Activated CD4-positive, alpha-beta T cell treated with anti-CD3 and anti-CD28 coated beads, Interleukin-2, amount 10 ng/mL, durations not matched to agents 24 days and 14 days (primary cell): Measurements from ENCODE around the gene ARPP21. TPM values are rescaled to one million over a fixed set of nuclear protein-coding genes. Genes with fewer than 3 reads are reported as not detected.

Source experiments
- DNase-seq: peaks from one replicate; pipeline ENCODE4 v3.0.0; 2022
- H3K27ac Mint-ChIP-seq: one replicate; pipeline ENCODE4 v1.8.0; 2022; ENCODE audit warnings: mild to moderate bottlenecking, mixed read lengths
- H3K27me3 Mint-ChIP-seq: one replicate; pipeline ENCODE4 v1.8.0; 2022; ENCODE audit warnings: mixed read lengths
- H3K36me3 Mint-ChIP-seq: one replicate; pipeline ENCODE4 v1.8.0; 2022; ENCODE audit warnings: low read depth, mild to moderate bottlenecking, mixed read lengths
- H3K4me1 Mint-ChIP-seq: one replicate; pipeline ENCODE4 v1.8.0; 2021; ENCODE audit warnings: mixed read lengths
- H3K4me3 Mint-ChIP-seq: one replicate; pipeline ENCODE4 v1.8.0; 2022; ENCODE audit warnings: mild to moderate bottlenecking, moderate library complexity, mixed read lengths
- H3K9me3 Mint-ChIP-seq: one replicate; pipeline ENCODE4 v1.8.0; 2021; ENCODE audit warnings: mixed read lengths
- intact Hi-C: fragments of 100-400 bp; cut with micrococcal nuclease; formaldehyde crosslinking; loops from one replicate; pipeline ENCODE4 v1.15.1; 2023
- total RNA-seq: library from RNA; stranded (reverse); gene quantifications from 2 replicates; pipeline ENCODE4 v1.2.3, GENCODE V29; 2022

ARPP21 gene
- total RNA-seq, 1 donor from 2014 or later = not detected

- Mint-ChIP-seq H3K9me3 (no peaks in the 10 kb centered on the region), H3K4me1 (no peaks in the 10 kb centered on the region), H3K27ac (no peak overlapping the region), H3K4me3 (no peak overlapping the region), H3K36me3 (no peaks in the 10 kb centered on the region), H3K27me3 (no peaks in the 10 kb centered on the region)
- DNase-seq = no peak
- intact Hi-C loops = no loop called here
These were observed 79.6 kb downstream of the ARPP21 start for GRCh38 chr3:35718921-35719320.

- H3K9me3 Mint-ChIP-seq = no peaks in the 10 kb centered on the region
- no peak overlapping the region for H3K27ac Mint-ChIP-seq
- no peak for DNase-seq
- no peaks in the 10 kb centered on the region for H3K36me3 Mint-ChIP-seq
- H3K27me3 Mint-ChIP-seq = no peaks in the 10 kb centered on the region
- intact Hi-C loops = no loop called here
- H3K4me3 Mint-ChIP-seq = no peak overlapping the region
- H3K4me1 Mint-ChIP-seq = no peaks in the 10 kb centered on the region
These were observed 82.3 kb downstream of the ARPP21 start for GRCh38 chr3:35721628-35722027.

- H3K27me3 Mint-ChIP-seq = no peaks in the 10 kb centered on the region
- H3K4me1 Mint-ChIP-seq = no peaks in the 10 kb centered on the region
- H3K9me3 Mint-ChIP-seq = no peaks in the 10 kb centered on the region
- no peak for DNase-seq
- intact Hi-C loops = no loop called here
- no peak overlapping the region for H3K27ac Mint-ChIP-seq
- H3K4me3 Mint-ChIP-seq = no peak overlapping the region
- H3K36me3 Mint-ChIP-seq = no peaks in the 10 kb centered on the region
These were observed 83.6 kb downstream of the ARPP21 start for GRCh38 chr3:35722902-35723301.

GRCh38 chr3:35723480-35724097 lies 84.3 kb downstream of the ARPP21 start:
- Mint-ChIP-seq H3K9me3 (no peaks in the 10 kb centered on the region), H3K27me3 (no peaks in the 10 kb centered on the region), H3K27ac (no peak overlapping the region), H3K4me1 (no peaks in the 10 kb centered on the region), H3K36me3 (no peaks in the 10 kb centered on the region), H3K4me3 (no peak overlapping the region)
- DNase-seq = no peak
- intact Hi-C loops = no loop called here

GRCh38 chr3:35724106-35724505 lies 84.8 kb downstream of the ARPP21 start:
- no peaks in the 10 kb centered on the region for H3K36me3 Mint-ChIP-seq
- no peaks in the 10 kb centered on the region for H3K9me3 Mint-ChIP-seq
- no peaks in the 10 kb centered on the region for H3K27me3 Mint-ChIP-seq
- H3K4me1 Mint-ChIP-seq = no peaks in the 10 kb centered on the region
- no peak overlapping the region for H3K4me3 Mint-ChIP-seq
- DNase-seq = no peak
- intact Hi-C loops = no loop called here
- H3K27ac Mint-ChIP-seq = no peak overlapping the region

- intact Hi-C loops = no loop called here
- no peak for DNase-seq
- H3K36me3 Mint-ChIP-seq = no peaks in the 10 kb centered on the region
- H3K27ac Mint-ChIP-seq = no peak overlapping the region
- H3K9me3 Mint-ChIP-seq = no peaks in the 10 kb centered on the region
- H3K4me3 Mint-ChIP-seq = no peak overlapping the region
- no peaks in the 10 kb centered on the region for H3K27me3 Mint-ChIP-seq
- no peaks in the 10 kb centered on the region for H3K4me1 Mint-ChIP-seq
These were observed 87.9 kb downstream of the ARPP21 start for GRCh38 chr3:35727179-35727578.

GRCh38 chr3:35733341-35733740 lies 94.0 kb downstream of the ARPP21 start:
- Mint-ChIP-seq H3K4me3 (no peak overlapping the region), H3K36me3 (no peaks in the 10 kb centered on the region)

GRCh38 chr3:35733864-35734263 lies 94.5 kb downstream of the ARPP21 start:
- H3K4me3 Mint-ChIP-seq = no peak overlapping the region
- intact Hi-C loops = no loop called here
- no peaks in the 10 kb centered on the region for H3K27me3 Mint-ChIP-seq
- no peaks in the 10 kb centered on the region for H3K36me3 Mint-ChIP-seq
- no peaks in the 10 kb centered on the region for H3K9me3 Mint-ChIP-seq
- H3K27ac Mint-ChIP-seq = no peak overlapping the region
- H3K4me1 Mint-ChIP-seq = no peaks in the 10 kb centered on the region
- no peak for DNase-seq

More at GRCh38 chr3:35733341-35733740, 94.0 kb downstream of the ARPP21 start:
- intact Hi-C loops = no loop called here
- H3K27me3 Mint-ChIP-seq = no peaks in the 10 kb centered on the region
- no peak for DNase-seq
- H3K9me3 Mint-ChIP-seq = no peaks in the 10 kb centered on the region
- H3K4me1 Mint-ChIP-seq = no peaks in the 10 kb centered on the region
- H3K27ac Mint-ChIP-seq = no peak overlapping the region

- no peak overlapping the region for H3K27ac Mint-ChIP-seq
- no peaks in the 10 kb centered on the region for H3K27me3 Mint-ChIP-seq
- intact Hi-C loops = no loop called here
- no peaks in the 10 kb centered on the region for H3K36me3 Mint-ChIP-seq
- no peaks in the 10 kb centered on the region for H3K9me3 Mint-ChIP-seq
- no peaks in the 10 kb centered on the region for H3K4me1 Mint-ChIP-seq
- no peak overlapping the region for H3K4me3 Mint-ChIP-seq
- DNase-seq = no peak
These were observed 97.8 kb downstream of the ARPP21 start for GRCh38 chr3:35737080-35737479.

GRCh38 chr3:35737527-35737926 lies 98.2 kb downstream of the ARPP21 start:
- Mint-ChIP-seq H3K4me3 (no peak overlapping the region), H3K27ac (no peak overlapping the region), H3K36me3 (no peaks in the 10 kb centered on the region), H3K9me3 (no peaks in the 10 kb centered on the region), H3K4me1 (no peaks in the 10 kb centered on the region), H3K27me3 (no peaks in the 10 kb centered on the region)
- intact Hi-C loops = no loop called here
- DNase-seq = no peak

GRCh38 chr3:35737934-35738706 lies 98.8 kb downstream of the ARPP21 start:
- intact Hi-C loops = no loop called here
- Mint-ChIP-seq H3K27me3 (no peaks in the 10 kb centered on the region), H3K36me3 (no peaks in the 10 kb centered on the region), H3K4me3 (no peak overlapping the region), H3K9me3 (no peaks in the 10 kb centered on the region), H3K27ac (no peak overlapping the region), H3K4me1 (no peaks in the 10 kb centered on the region)
- no peak for DNase-seq

GRCh38 chr3:35739181-35739809 lies 100.0 kb downstream of the ARPP21 start:
- Mint-ChIP-seq H3K27me3 (no peaks in the 10 kb centered on the region), H3K4me1 (no peaks in the 10 kb centered on the region), H3K36me3 (no peaks in the 10 kb centered on the region), H3K9me3 (no peaks in the 10 kb centered on the region), H3K4me3 (no peak overlapping the region), H3K27ac (no peak overlapping the region)
- intact Hi-C loops = no loop called here
- DNase-seq = no peak

- DNase-seq = no peak
- H3K27ac Mint-ChIP-seq = no peak overlapping the region
- no peaks in the 10 kb centered on the region for H3K9me3 Mint-ChIP-seq
- H3K4me3 Mint-ChIP-seq = no peak overlapping the region
- H3K4me1 Mint-ChIP-seq = no peaks in the 10 kb centered on the region
- intact Hi-C loops = no loop called here
- H3K27me3 Mint-ChIP-seq = no peaks in the 10 kb centered on the region
- no peaks in the 10 kb centered on the region for H3K36me3 Mint-ChIP-seq
These were observed 100.7 kb downstream of the ARPP21 start for GRCh38 chr3:35739964-35740527.

- H3K27me3 Mint-ChIP-seq = no peaks in the 10 kb centered on the region
These were observed 103.9 kb downstream of the ARPP21 start for GRCh38 chr3:35743218-35743617.

More at GRCh38 chr3:35743218-35743617, 103.9 kb downstream of the ARPP21 start:
- no peaks in the 10 kb centered on the region for H3K9me3 Mint-ChIP-seq
- H3K27ac Mint-ChIP-seq = no peak overlapping the region
- no peak overlapping the region for H3K4me3 Mint-ChIP-seq
- H3K36me3 Mint-ChIP-seq = no peaks in the 10 kb centered on the region
- intact Hi-C loops = no loop called here
- DNase-seq = no peak
- no peaks in the 10 kb centered on the region for H3K4me1 Mint-ChIP-seq
